ENCODE measurements around the gene CARD18.

DNA sequence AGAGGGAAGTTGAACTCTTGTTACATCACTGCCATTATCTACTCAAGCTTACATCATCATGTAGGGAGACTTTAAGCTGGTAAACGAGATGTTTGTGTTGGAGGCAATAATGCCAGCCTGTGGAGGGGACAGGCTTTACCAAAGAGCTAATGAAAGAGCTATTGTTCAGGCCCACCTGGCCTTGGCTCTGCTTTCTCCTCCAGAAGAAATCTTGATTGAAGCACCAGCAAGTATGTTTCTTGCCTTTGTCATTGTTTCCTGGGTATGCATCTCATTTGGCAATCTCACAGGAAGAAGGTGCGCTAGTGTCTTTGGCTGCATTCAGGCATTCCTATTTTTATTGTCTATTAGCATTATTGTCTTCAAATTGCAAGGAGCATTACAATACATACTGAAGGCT, 16.7 kb upstream of the CARD18 start:
- TF ChIP-seq, protein P1, sequence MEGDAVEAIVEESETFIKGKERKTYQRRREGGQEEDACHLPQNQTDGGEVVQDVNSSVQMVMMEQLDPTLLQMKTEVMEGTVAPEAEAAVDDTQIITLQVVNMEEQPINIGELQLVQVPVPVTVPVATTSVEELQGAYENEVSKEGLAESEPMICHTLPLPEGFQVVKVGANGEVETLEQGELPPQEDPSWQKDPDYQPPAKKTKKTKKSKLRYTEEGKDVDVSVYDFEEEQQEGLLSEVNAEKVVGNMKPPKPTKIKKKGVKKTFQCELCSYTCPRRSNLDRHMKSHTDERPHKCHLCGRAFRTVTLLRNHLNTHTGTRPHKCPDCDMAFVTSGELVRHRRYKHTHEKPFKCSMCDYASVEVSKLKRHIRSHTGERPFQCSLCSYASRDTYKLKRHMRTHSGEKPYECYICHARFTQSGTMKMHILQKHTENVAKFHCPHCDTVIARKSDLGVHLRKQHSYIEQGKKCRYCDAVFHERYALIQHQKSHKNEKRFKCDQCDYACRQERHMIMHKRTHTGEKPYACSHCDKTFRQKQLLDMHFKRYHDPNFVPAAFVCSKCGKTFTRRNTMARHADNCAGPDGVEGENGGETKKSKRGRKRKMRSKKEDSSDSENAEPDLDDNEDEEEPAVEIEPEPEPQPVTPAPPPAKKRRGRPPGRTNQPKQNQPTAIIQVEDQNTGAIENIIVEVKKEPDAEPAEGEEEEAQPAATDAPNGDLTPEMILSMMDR (IDR thresholded peaks at IDR 0.05), result no peak
- TF ChIP-seq POLR2A (IDR thresholded peaks at IDR 0.05), result no peak

All from esophagus squamous epithelium (tissue), 4 donors.